Measurements from ENCODE around the gene FRMD4A. TPM values are rescaled to one million over a fixed set of nuclear protein-coding genes. Genes with fewer than 3 reads are reported as not detected.

The FRMD4A gene
- total and polyA plus RNA-seq, 12 donors, result 17.4 to 43.4 (median 30.3) TPM

GRCh38 chr10:13750299-13751190, 580.2 kb downstream of the FRMD4A start:
- no peak overlapping the region for H3K4me3 ChIP-seq
- DNase-seq (no peak), ATAC-seq (no peak)
- H3K4me1 ChIP-seq, result no peaks in the 10 kb centered on the region
- H3K27me3 ChIP-seq, result no peaks in the 10 kb centered on the region
- WGBS, 2 donors, result 91 to 92% methylated on average over 11 of the region's 11 CpGs
- intact Hi-C loops (cut with DNase I), result no loop called here
- TF ChIP-seq CTCF (IDR thresholded peaks at IDR 0.05), result no peak
- peaks cover 0 to 32% (median 0%) of the 10 kb centered on the region in 9 donors for H3K36me3 ChIP-seq
- no peak overlapping the region for H3K27ac ChIP-seq
- no peaks in the 10 kb centered on the region for H3K9me3 ChIP-seq

GRCh38 chr10:13745271-13745670, 585.5 kb downstream of the FRMD4A start:
- ATAC-seq (no peak), DNase-seq (no peak)
- intact Hi-C loops (cut with DNase I), result no loop called here
- H3K36me3 ChIP-seq, result peaks cover 0 to 44% (median 0%) of the 10 kb centered on the region in 9 donors
- H3K27me3 ChIP-seq, result no peaks in the 10 kb centered on the region
- H3K27ac ChIP-seq, result no peak overlapping the region
- no peak for TF ChIP-seq CTCF (IDR thresholded peaks at IDR 0.05)
- H3K4me1 ChIP-seq, result peaks cover 0 to 16% (median 8%) of the 10 kb centered on the region in 9 donors
- 91 to 94% methylated on average over 7 of the region's 7 CpGs for whole genome bisulfite sequencing, 2 donors
- no peak overlapping the region for H3K4me3 ChIP-seq
- no peaks in the 10 kb centered on the region for H3K9me3 ChIP-seq

GRCh38 chr10:13743963-13744362, 586.8 kb downstream of the FRMD4A start:
- no peaks in the 10 kb centered on the region for H3K9me3 ChIP-seq
- ATAC-seq (peak in 1 of 8 donors; percentile 33), DNase-seq (no peak)
- no peaks in the 10 kb centered on the region for H3K27me3 ChIP-seq
- peaks cover 0 to 58% (median 0%) of the 10 kb centered on the region in 9 donors for H3K36me3 ChIP-seq
- whole genome bisulfite sequencing, 2 donors, result 50 to 66% methylated on average over 7 of the region's 7 CpGs
- no peak for TF ChIP-seq CTCF (IDR thresholded peaks at IDR 0.05)
- intact Hi-C loops (cut with DNase I), result no loop called here
- H3K27ac ChIP-seq, result no peak overlapping the region
- H3K4me1 ChIP-seq, result peaks cover 0 to 16% (median 8%) of the 10 kb centered on the region in 9 donors
- H3K4me3 ChIP-seq, result no peak overlapping the region

- WGBS, 2 donors, result 59 to 68% methylated on average over 15 of the region's 15 CpGs
- TF ChIP-seq CTCF (IDR thresholded peaks at IDR 0.05), result no peak
- peak in 7 of 8 donors; percentile 38 to 70 (median 59) for ATAC-seq
Observed at GRCh38 chr10:13743101-13743693, 587.5 kb downstream of the FRMD4A start.

More at GRCh38 chr10:13743101-13743693, 587.5 kb downstream of the FRMD4A start:
- DNase-seq, result peak in 1 of 2 donors; percentile 49
- Histone ChIP-seq H3K9me3 (no peaks in the 10 kb centered on the region), H3K27me3 (no peaks in the 10 kb centered on the region), H3K36me3 (peaks cover 0 to 65% (median 0%) of the 10 kb centered on the region in 9 donors), H3K27ac (no peak overlapping the region), H3K4me1 (peaks cover 0 to 16% (median 8%) of the 10 kb centered on the region in 9 donors), H3K4me3 (no peak overlapping the region)
- intact Hi-C loops (cut with DNase I), result no loop called here

Measured in heart right ventricle (tissue), 16 donors.